H1 (cell line): ENCODE measurements around the gene SCN4A. TPM values are rescaled to one million over a fixed set of nuclear protein-coding genes. Genes with fewer than 3 reads are reported as not detected.
"Not testable (repeated sequence)": the region's sequence is repeated elsewhere in the genome, so short reads cannot be mapped to it uniquely, and the experiment has no call there.

Experiments used
- CTCF ChIA-PET: fragments of 300-600 bp; sonication (Branson Sonifier 250); formaldehyde crosslinking; loops from one replicate; lab custom pipeline; 2021; ENCODE audit not compliant: partially characterized antibody; lab: Charles Lee
- POLR2A ChIA-PET: fragments of 300-600 bp; sonication (Branson Sonifier 250); formaldehyde crosslinking; loops from one replicate; lab custom pipeline; 2021; ENCODE audit warnings: inconsistent platforms; ENCODE audit not compliant: partially characterized antibody; lab: Charles Lee
- DNase-seq, 2 experiments: peaks; one replicate each; pipeline versions ENCODE4 v3.0.0 to v3.0.0-alpha.2; 2010 to 2022; ENCODE audit warnings: low spot score in 2 of 2, low read depth in 1 of 2, mixed read lengths in 1 of 2
- FAIRE-seq: peaks from 2 replicates; lab custom pipeline; 2011; peaks lifted over from hg19 to GRCh38; lab: Jason Lieb, UNC
- H2AFZ ChIP-seq: 2 replicates; pipeline ENCODE4 v1.8.1; 2012; ENCODE audit warnings: low read length, inconsistent platforms
- H2AK5ac ChIP-seq: 2 replicates; pipeline ENCODE4 v1.6.1; 2013; ENCODE audit warnings: low read depth, low read length
- H2BK120ac ChIP-seq: replicated peaks from 2 replicates; pipeline ENCODE3; 2013; ENCODE audit warnings: low read depth, low read length, inconsistent platforms
- H2BK12ac ChIP-seq: 2 replicates; pipeline ENCODE4 v1.6.1; 2013; ENCODE audit warnings: low read depth, low read length
- H2BK15ac ChIP-seq: 2 replicates; pipeline ENCODE4 v1.6.1; 2013; ENCODE audit warnings: low read length
- H2BK20ac ChIP-seq: 2 replicates; pipeline ENCODE4 v1.6.1; 2013; ENCODE audit warnings: low read length
- H2BK5ac ChIP-seq: 2 replicates; pipeline ENCODE4 v1.6.1; 2013; ENCODE audit warnings: low read depth, low read length
- H3K14ac ChIP-seq: 2 replicates; pipeline ENCODE4 v1.6.1; 2013; ENCODE audit warnings: inconsistent platforms; ENCODE audit not compliant: insufficient read length
- H3K18ac ChIP-seq: 2 replicates; pipeline ENCODE4 v1.6.1; 2013; ENCODE audit warnings: low read length; ENCODE audit errors: extremely low read depth
- H3K23ac ChIP-seq: 2 replicates; pipeline ENCODE4 v1.6.1; 2013; ENCODE audit warnings: inconsistent platforms; ENCODE audit not compliant: insufficient read length
- H3K23me2 ChIP-seq: 2 replicates; pipeline ENCODE4 v1.6.1; 2013; ENCODE audit warnings: low read depth, low read length
- H3K27ac ChIP-seq: 2 replicates; pipeline ENCODE4 v1.6.1; 2011; ENCODE audit warnings: low read depth, low read length, inconsistent platforms
- H3K27me3 ChIP-seq, 4 experiments: replicated peaks in 1 of 4; 1 replicate in 1 of 4; 2 replicates in 3 of 4; pipeline versions ENCODE4 v1.6.1 to v1.8.1; 2011 to 2013; ENCODE audit warnings: low read length in 3 of 4, mild to moderate bottlenecking in 3 of 4, inconsistent platforms in 2 of 4, mixed read lengths in 2 of 4, moderate library complexity in 1 of 4; ENCODE audit not compliant: control insufficient read depth in 3 of 4, insufficient read depth in 3 of 4; ENCODE audit errors: extremely low read depth in 1 of 4
- H3K36me3 ChIP-seq, 4 experiments: 2 replicates each; pipeline versions ENCODE4 v1.6.1 to v1.8.1; 2011 to 2013; ENCODE audit warnings: mild to moderate bottlenecking in 4 of 4, low read length in 3 of 4, moderate library complexity in 2 of 4, control low read depth in 1 of 4, inconsistent platforms in 1 of 4; ENCODE audit not compliant: insufficient read depth in 4 of 4, control insufficient read depth in 2 of 4
- H3K4ac ChIP-seq: replicated peaks from 2 replicates; pipeline ENCODE3; 2013; ENCODE audit warnings: low read length, low read depth, mixed read lengths, inconsistent platforms; ENCODE audit not compliant: insufficient read length
- H3K4me1 ChIP-seq, 4 experiments: replicated peaks in 1 of 4; 1 replicate in 1 of 4; 2 replicates in 3 of 4; pipeline versions ENCODE4 v1.6.1 to v1.8.1; 2011 to 2013; ENCODE audit warnings: low read length in 3 of 4, inconsistent platforms in 2 of 4, mixed read lengths in 1 of 4; ENCODE audit not compliant: insufficient read depth in 4 of 4, control insufficient read depth in 3 of 4
- H3K4me2 ChIP-seq, 2 experiments: 2 replicates each; pipeline versions ENCODE4 v1.6.1 to v1.8.1; 2011 to 2013; ENCODE audit warnings: low read depth in 2 of 2, low read length in 2 of 2, control low read depth in 1 of 2, inconsistent platforms in 1 of 2, mild to moderate bottlenecking in 1 of 2; ENCODE audit not compliant: insufficient read depth in 1 of 2
- H3K4me3 ChIP-seq, 4 experiments: fragments of 200-600, 300-600 bp in 1 of 4; sonication (generic), shearing (Covaris generic), sonication (Bioruptor Twin) in 1 of 4; 2 replicates each; pipeline versions ENCODE4 v1.5.1 to v1.8.1; 2011 to 2016; ENCODE audit warnings: low read length in 4 of 4, low read depth in 3 of 4, control low read depth in 2 of 4, inconsistent platforms in 2 of 4, mild to moderate bottlenecking in 2 of 4, mixed read lengths in 1 of 4, moderate library complexity in 1 of 4; ENCODE audit not compliant: insufficient read depth in 2 of 4; ENCODE audit errors: extremely low read depth in 1 of 4
- H3K56ac ChIP-seq: replicated peaks from 2 replicates; pipeline ENCODE3; 2013; ENCODE audit warnings: low read depth, mild to moderate bottlenecking, mixed read lengths, low read length, inconsistent platforms; ENCODE audit not compliant: insufficient read length
- H3K79me1 ChIP-seq: 2 replicates; pipeline ENCODE4 v1.6.1; 2013; ENCODE audit warnings: low read depth, low read length, control low read depth
- H3K79me2 ChIP-seq, 2 experiments: 2 replicates each; pipeline versions ENCODE4 v1.6.1 to v1.8.1; 2012 to 2013; ENCODE audit warnings: low read length in 2 of 2, mild to moderate bottlenecking in 2 of 2, inconsistent platforms in 1 of 2; ENCODE audit not compliant: insufficient read depth in 2 of 2, control insufficient read depth in 1 of 2
- H3K9ac ChIP-seq, 4 experiments: replicated peaks in 1 of 4; 1 replicate in 1 of 4; 2 replicates in 3 of 4; pipeline versions ENCODE4 v1.6.1 to v1.8.1; 2011 to 2013; ENCODE audit warnings: low read depth in 3 of 4, low read length in 3 of 4, control low read depth in 2 of 4, mild to moderate bottlenecking in 2 of 4, moderate library complexity in 2 of 4, inconsistent platforms in 1 of 4; ENCODE audit errors: extremely low read depth in 1 of 4
- H3K9me3 ChIP-seq, 2 experiments: 2 replicates each; pipeline versions ENCODE4 v1.6.1 to v1.8.1; 2012 to 2013; ENCODE audit warnings: mild to moderate bottlenecking in 2 of 2, moderate library complexity in 2 of 2, control low read depth in 1 of 2, inconsistent platforms in 1 of 2, low read depth in 1 of 2, low read length in 1 of 2, mixed read lengths in 1 of 2; ENCODE audit not compliant: insufficient read depth in 2 of 2
- H4K20me1 ChIP-seq, 2 experiments: replicated peaks in 1 of 2; 2 replicates each; pipeline versions ENCODE3 to v1.8.1; 2011 to 2013; ENCODE audit warnings: inconsistent platforms in 2 of 2, low read length in 2 of 2, mild to moderate bottlenecking in 1 of 2; ENCODE audit not compliant: insufficient read depth in 2 of 2, control insufficient read depth in 1 of 2
- H4K5ac ChIP-seq: 2 replicates; pipeline ENCODE4 v1.6.1; 2013; ENCODE audit warnings: low read length, low read depth, mixed read lengths, inconsistent platforms; ENCODE audit not compliant: insufficient read length
- H4K8ac ChIP-seq: 2 replicates; pipeline ENCODE4 v1.8.0; 2013; ENCODE audit warnings: mild to moderate bottlenecking, moderate library complexity, low read length, inconsistent platforms; ENCODE audit not compliant: insufficient read depth; ENCODE audit errors: extremely low read depth
- H4K91ac ChIP-seq: replicated peaks from 2 replicates; pipeline ENCODE3; 2013; ENCODE audit warnings: low read length, mixed read lengths, inconsistent platforms; ENCODE audit not compliant: insufficient read length
- WGBS, 2 experiments: shearing (Covaris generic) in 1 of 2; methylation state at CpG; one replicate each; pipeline versions ENCODE4 v1.1.6 to v1.1.7; 2013 to 2015; ENCODE audit warnings: low lambda C conversion rate in 2 of 2, mixed read lengths in 2 of 2, inconsistent platforms in 1 of 2, low coverage in 1 of 2, missing lambda C conversion rate in 1 of 2; ENCODE audit not compliant: insufficient replicate concordance in 2 of 2, insufficient coverage in 1 of 2, insufficient read length in 1 of 2; ENCODE audit errors: extremely low coverage in 1 of 2, missing lambda C conversion rate in 1 of 2; 5-methylcytosine and 5-hydroxymethylcytosine counted together
- polyA plus RNA-seq, 7 experiments: library from polyadenylated mRNA; depleted of rRNA in 3 of 7; stranded (reverse) in 5 of 7; unstranded in 2 of 7; fragments of >200 nt in 5 of 7; fragments of 200-250 nt in 2 of 7; gene quantifications; 1 replicate in 5 of 7; 2 replicates in 1 of 7; 4 replicates in 1 of 7; pipeline versions ENCODE4 v1.2.1 to v1.2.3, GENCODE V29; 2011 to 2013; ENCODE audit warnings: missing spikeins in 2 of 7, mixed read lengths in 2 of 7
- total RNA-seq: library from RNA; stranded (reverse); fragmentation: NEBNext Ultra II Directional; extraction: Animal tissue kit (Norgen Biotek cat#: 25700); gene quantifications from 2 replicates; pipeline ENCODE4 v1.2.1, GENCODE V29; 2021

SCN4A gene
- total and polyA plus RNA-seq, 2 of the 8 experiments (the other 6 are each of a cell fraction or from before 2014, with no cell fraction given): 5.0 to 8.5 TPM

DNA sequence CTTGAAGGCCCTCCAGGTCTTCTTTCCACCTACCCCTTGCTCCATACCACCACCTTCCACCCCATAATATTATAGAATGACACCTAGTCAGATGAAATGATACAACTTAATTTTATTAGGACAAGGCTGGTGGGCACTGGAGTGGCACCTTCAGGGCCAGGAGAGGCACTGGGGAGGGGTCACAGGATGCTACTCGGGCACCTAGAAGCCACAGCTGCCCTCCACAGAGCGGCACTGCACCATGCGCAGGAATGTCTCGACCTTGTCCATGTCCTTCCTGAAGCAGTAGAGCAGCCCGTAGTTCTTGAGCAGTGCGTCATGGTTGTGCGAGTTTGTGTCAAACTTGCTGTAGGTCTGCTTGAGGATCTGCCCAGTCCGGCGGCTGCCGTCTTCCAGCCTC lies 77.9 kb downstream of the SCN4A start:
- CTCF ChIA-PET: not testable (repeated sequence)

GRCh38 chr17:63894021-63894420 lies 78.7 kb downstream of the SCN4A start:
- H4K5ac ChIP-seq, FAIRE-seq, H2BK12ac ChIP-seq, H3K18ac ChIP-seq, H3K4ac ChIP-seq, H3K56ac ChIP-seq, H3K4me1 ChIP-seq, H3K14ac ChIP-seq, H3K27ac ChIP-seq, H3K9ac ChIP-seq, H2BK120ac ChIP-seq, H4K8ac ChIP-seq, H3K9me3 ChIP-seq, H2BK15ac ChIP-seq, H3K23ac ChIP-seq, H3K4me3 ChIP-seq, H3K79me1 ChIP-seq, H3K23me2 ChIP-seq, H3K79me2 ChIP-seq, POLR2A ChIA-PET, H3K4me2 ChIP-seq, H2AFZ ChIP-seq, H3K36me3 ChIP-seq, H3K27me3 ChIP-seq, H4K20me1 ChIP-seq, H2BK5ac ChIP-seq, H2AK5ac ChIP-seq, H4K91ac ChIP-seq, H2BK20ac ChIP-seq, DNase-seq: not testable (repeated sequence)
- CTCF ChIA-PET: interaction anchor here (1.0 to 7.2 kb wide), 2 partner anchors 10 to 12 kb away, joined by 3 to 87 read pairs; no protein-coding TSS in a partner anchor
- 92% methylated on average over 1 of the region's 3 CpGs; no CpG with 5 or more reads in 1 of the 2 experiments for WGBS, 2 experiments

More for the DNA sequence above, 77.9 kb downstream of the SCN4A start:
- H4K5ac ChIP-seq, H2BK5ac ChIP-seq, H3K79me1 ChIP-seq, H3K79me2 ChIP-seq, H2BK120ac ChIP-seq, H2AK5ac ChIP-seq, H3K23ac ChIP-seq, H3K18ac ChIP-seq, H2BK20ac ChIP-seq, DNase-seq, POLR2A ChIA-PET, H4K20me1 ChIP-seq, H3K27ac ChIP-seq, H3K9ac ChIP-seq, H3K4me2 ChIP-seq, H3K4ac ChIP-seq, H3K27me3 ChIP-seq, H4K91ac ChIP-seq, H3K4me1 ChIP-seq, H3K56ac ChIP-seq, H3K36me3 ChIP-seq, H4K8ac ChIP-seq, H3K9me3 ChIP-seq, H3K4me3 ChIP-seq, H3K23me2 ChIP-seq, H2BK12ac ChIP-seq, FAIRE-seq, H2BK15ac ChIP-seq, H2AFZ ChIP-seq, H3K14ac ChIP-seq: not testable (repeated sequence)
- 86% methylated on average over 1 of the region's 10 CpGs; no CpG with 5 or more reads in 1 of the 2 experiments for WGBS, 2 experiments
